ENCODE measurements around the gene GPR75.
"Not testable (repeated sequence)": the region's sequence is repeated elsewhere in the genome, so short reads cannot be mapped to it uniquely, and the experiment has no call there.

Gene GPR75

GRCh38 chr2:53851052-53851757 is 8.6 kb downstream of the GPR75 start:
- not testable (repeated sequence) for DNase-seq

- DNase-seq, result no peak
These were observed 11.7 kb downstream of the GPR75 start for GRCh38 chr2:53848062-53848461.

- DNase-seq, result no peak
These were observed 16.2 kb downstream of the GPR75 start for GRCh38 chr2:53843595-53843994.

- DNase-seq, result no peak
These were observed 16.9 kb downstream of the GPR75 start for GRCh38 chr2:53842891-53843290.

GRCh38 chr2:53841651-53842050 is 18.1 kb downstream of the GPR75 start:
- DNase-seq, result not testable (repeated sequence)

- no peak for DNase-seq
These were observed 19.2 kb downstream of the GPR75 start for GRCh38 chr2:53840580-53840979.

GRCh38 chr2:53829980-53830290 is 29.8 kb downstream of the GPR75 start:
- DNase-seq, result not testable (repeated sequence)

- no peak for DNase-seq
These were observed 30.3 kb downstream of the GPR75 start for GRCh38 chr2:53829273-53829979.

GRCh38 chr2:53828331-53828730 is 31.4 kb downstream of the GPR75 start:
- DNase-seq, result no peak

GRCh38 chr2:53827398-53828175 is 32.2 kb downstream of the GPR75 start:
- no peak for DNase-seq

GRCh38 chr2:53826587-53827397 is 33.0 kb downstream of the GPR75 start:
- no peak for DNase-seq

- DNase-seq, result no peak
These were observed 33.7 kb downstream of the GPR75 start for GRCh38 chr2:53826030-53826410.

- DNase-seq, result not testable (repeated sequence)
These were observed 36.1 kb downstream of the GPR75 start for GRCh38 chr2:53823639-53824038.

- DNase-seq, result no peak
These were observed 38.0 kb downstream of the GPR75 start for GRCh38 chr2:53821810-53822209.

- DNase-seq, result no peak
These were observed 39.1 kb downstream of the GPR75 start for GRCh38 chr2:53820711-53821110.

- no peak for DNase-seq
These were observed 39.7 kb downstream of the GPR75 start for GRCh38 chr2:53820048-53820447.

- no peak for DNase-seq
These were observed 40.1 kb downstream of the GPR75 start for GRCh38 chr2:53819634-53820033.

- DNase-seq, result no peak
These were observed 40.8 kb downstream of the GPR75 start for GRCh38 chr2:53818854-53819435.

GRCh38 chr2:53813151-53813550 is 46.6 kb downstream of the GPR75 start:
- no peak for DNase-seq

- DNase-seq, result no peak
These were observed 48.2 kb downstream of the GPR75 start for GRCh38 chr2:53811601-53812000.
